Measurements from ENCODE around the gene PTGS1.

DNA sequence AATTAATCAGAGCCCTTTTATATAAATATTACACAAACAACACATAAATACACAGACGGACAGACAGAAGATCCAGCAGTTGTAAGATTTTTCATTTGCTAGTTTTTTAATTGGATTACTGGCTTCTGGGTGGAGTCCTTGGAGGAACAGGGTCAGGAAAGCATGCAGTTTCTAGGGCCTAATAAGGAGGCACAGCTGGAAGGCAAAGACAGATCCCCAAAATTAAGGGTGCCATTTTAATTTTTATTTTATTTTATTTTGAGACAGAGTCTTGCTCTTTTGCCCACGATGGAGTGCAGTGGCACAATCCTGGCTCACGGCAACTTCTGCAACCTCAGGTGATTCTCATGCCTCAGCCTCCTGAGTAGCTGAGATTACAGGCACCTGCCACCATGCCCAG lies 49.5 kb downstream of the PTGS1 start:
- TF ChIP-seq GATA2 (IDR thresholded peaks at IDR 0.05; ENCODE audit: low read depth, low read length): no peak
- no peak for TF ChIP-seq GATA3 (IDR thresholded peaks at IDR 0.05; ENCODE audit: low read depth, low read length)

Data from SH-SY5Y (cell line).